ENCODE measurements around the gene CCDC187.

The CCDC187 gene

DNA sequence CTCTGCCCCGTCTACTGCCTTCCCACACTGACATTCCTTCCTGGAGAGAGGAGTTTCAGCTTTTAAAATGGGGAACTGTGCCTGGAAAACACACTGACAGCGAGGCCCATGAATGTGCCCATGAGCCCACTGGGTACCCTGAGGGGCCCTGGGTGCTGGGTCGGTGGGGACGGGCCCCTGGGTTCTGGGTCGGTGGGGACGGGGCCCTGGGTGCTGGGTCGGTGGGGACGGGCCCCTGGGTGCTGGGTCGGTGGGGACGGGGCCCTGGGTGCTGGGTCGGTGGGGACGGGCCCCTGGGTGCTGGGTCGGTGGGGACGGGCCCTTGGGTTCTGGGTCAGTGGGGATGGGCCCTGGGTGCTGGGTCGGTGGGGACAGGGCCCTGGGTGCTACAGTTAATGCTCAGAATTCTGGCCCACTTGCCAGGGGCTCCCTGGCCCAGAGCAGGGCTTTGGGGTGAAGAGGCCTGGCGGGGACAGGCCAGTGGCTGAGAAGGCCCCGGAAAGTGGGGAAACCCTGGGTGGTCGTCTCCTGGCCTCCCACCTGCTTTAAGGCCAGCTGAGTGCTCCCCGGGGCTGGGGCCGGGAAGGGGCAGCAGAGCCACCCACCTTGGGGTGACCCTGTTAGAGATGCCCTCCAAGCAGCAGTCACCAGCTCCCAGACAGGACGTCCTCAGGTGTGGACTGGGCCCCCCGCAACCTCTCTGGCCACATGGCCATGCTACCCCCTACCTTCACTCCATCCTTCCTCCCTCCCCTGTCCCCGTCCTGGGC lies 25.9 kb upstream of the CCDC187 start:
- TF ChIP-seq, protein P1, sequence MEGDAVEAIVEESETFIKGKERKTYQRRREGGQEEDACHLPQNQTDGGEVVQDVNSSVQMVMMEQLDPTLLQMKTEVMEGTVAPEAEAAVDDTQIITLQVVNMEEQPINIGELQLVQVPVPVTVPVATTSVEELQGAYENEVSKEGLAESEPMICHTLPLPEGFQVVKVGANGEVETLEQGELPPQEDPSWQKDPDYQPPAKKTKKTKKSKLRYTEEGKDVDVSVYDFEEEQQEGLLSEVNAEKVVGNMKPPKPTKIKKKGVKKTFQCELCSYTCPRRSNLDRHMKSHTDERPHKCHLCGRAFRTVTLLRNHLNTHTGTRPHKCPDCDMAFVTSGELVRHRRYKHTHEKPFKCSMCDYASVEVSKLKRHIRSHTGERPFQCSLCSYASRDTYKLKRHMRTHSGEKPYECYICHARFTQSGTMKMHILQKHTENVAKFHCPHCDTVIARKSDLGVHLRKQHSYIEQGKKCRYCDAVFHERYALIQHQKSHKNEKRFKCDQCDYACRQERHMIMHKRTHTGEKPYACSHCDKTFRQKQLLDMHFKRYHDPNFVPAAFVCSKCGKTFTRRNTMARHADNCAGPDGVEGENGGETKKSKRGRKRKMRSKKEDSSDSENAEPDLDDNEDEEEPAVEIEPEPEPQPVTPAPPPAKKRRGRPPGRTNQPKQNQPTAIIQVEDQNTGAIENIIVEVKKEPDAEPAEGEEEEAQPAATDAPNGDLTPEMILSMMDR (conservative IDR thresholded peaks at IDR 0.05) = no peak
- peak overlapping the region; percentile 84 for H3K27ac ChIP-seq

DNA sequence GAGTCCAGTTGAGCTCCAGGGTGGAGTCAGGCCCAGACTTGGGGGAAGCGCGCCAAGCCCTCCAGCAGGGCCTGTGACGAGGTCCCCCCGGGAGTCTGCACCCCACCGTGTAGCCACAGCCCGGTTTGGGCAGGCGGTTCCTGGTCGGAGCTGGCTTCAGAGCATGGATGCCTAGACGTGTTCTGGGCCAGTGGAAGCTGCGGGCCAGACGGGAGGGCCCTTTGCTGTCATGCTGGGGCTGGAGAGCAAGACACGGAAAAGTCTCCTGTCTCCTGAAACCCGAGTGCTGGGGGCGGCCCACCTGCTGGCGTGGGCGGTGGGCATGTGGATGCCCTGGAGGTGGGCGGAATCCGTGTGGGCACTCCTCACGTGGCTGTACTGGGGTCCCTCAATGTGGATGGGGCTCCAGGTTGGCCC lies 25.3 kb upstream of the CCDC187 start:
- H3K27ac ChIP-seq = peak overlapping the region; percentile 84
- TF ChIP-seq, protein P1 (conservative IDR thresholded peaks at IDR 0.05) = no peak

DNA sequence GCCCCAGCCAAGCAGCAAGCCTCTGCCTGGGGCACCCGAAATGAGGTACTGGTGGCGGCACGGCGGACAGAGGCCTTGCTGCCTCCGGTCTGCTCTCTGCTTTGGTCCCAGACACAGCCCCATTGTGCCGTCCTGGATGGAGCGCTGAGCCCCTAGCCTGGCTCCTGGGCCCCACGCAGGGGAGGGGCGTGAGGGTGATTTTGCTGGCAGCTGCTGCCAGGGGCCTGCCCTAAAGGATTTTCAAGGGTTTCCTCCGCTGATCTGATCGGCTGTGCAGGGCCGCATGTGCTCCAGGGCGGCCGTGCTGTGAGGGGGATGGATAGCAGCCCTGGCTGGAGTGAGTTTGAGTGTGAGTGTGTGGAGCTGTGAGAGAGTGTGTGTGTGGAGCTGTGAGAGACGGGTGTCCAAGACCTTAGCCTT lies 24.7 kb upstream of the CCDC187 start:
- TF ChIP-seq, protein P1 (conservative IDR thresholded peaks at IDR 0.05) = no peak
- peak overlapping the region; percentile 84 for H3K27ac ChIP-seq

DNA sequence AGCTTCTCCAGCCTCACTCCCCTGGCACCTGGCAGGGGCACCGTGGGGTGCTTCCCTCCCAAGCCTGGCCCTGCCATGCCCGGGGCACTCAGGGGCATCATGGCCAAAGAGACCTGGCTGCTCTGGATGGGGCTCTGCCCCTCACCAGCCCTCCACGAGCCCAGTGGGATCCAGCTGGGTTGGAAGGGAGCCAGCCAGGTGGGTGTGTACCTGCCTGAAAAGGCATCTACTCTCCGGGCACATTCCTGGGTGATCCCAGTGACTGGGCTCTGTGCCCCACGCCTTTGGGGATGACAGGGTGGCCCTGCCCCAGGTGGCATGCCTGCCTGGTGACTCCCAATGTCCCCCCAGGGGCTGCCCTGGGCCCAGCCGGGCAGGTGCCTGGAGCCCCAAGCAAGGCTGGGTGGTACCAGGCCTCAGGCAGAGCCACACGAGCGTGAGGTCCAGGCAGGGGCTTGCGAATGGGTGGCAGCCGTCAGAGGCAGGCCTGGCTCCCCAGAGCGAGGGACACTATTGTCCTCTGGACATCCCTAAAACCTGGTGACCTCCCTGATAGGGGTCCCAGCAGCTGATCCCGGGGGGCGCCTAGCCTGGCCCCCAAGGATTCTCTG lies 24.2 kb upstream of the CCDC187 start:
- H3K27ac ChIP-seq = peak overlapping the region; percentile 84
- TF ChIP-seq, protein P1 (conservative IDR thresholded peaks at IDR 0.05) = no peak

DNA sequence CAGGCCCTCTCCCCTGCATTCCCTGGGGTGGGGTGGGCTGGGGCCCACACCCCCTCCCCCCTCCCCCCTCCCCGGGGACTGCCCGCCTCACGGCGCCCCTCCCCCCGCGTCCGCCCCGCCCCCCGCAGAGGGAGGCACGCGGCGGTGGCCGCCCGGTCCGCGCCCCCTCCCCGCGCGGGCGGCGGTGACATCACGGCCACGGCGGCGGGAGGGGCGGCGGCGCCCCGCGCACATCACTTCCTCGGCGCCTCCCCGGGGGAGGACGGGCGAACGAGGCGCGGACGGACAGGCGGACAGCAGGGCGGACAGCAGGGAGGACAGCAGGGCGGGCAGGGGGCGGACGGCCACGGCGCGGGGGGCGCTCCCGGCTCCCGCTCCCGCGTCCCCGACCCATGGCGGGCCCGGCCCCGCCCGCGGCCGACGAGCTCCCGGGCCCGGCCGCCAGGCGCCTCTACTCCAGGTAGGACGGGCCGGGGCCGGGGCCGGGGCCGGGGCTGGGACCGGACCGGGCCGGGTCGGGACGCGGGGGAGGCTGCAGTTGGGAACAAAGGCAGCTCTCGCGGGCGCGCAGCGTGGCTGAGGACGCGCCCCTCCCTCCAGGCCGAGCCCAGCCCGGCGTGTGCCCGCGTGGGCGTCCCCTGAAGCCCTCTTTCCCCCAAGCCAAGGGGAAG lies 23.5 kb upstream of the CCDC187 start, which contains the start of gene GPSM1:
Gene GPSM1, plus strand, starts transcription at position 236 of the 671 bp plus-strand sequence. Its CDS starts 157 bp downstream, at position 393.
- TF ChIP-seq, protein P1 (conservative IDR thresholded peaks at IDR 0.05) = no peak
- peak within 1 kb of the TSS; percentile 84 for H3K27ac ChIP-seq

DNA sequence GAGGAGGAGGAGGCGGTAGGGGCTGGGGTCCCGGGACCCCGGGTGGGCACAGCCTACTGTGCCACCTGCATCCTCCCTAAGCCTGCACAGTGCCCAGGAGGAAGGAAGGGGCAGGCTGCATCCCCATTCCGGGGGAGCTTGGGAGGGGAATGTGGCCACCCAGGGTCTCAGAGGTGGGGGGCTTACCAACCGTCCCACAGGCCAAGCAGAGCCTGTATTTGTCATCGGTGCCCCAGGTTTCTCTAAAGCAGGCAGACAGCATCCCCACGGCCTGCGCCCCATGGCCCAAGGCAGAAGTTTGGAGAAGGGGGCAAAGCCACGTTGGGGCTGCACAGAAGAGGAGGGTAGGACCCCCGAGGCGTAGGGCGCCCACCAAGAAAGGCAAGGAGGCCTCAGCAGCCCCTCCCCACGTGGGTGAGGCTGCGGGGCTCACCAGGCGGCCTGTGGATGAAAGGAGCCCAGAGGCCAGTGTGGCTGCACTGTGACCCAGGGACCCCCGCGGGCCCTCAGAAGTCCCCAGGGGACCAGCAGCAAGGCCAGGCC lies 22.9 kb upstream of the CCDC187 start:
- TF ChIP-seq, protein P1 (conservative IDR thresholded peaks at IDR 0.05) = no peak
- peak overlapping the region; percentile 84 for H3K27ac ChIP-seq
